ENCODE measurements around the gene CRYGD.
"Not testable (repeated sequence)": the region's sequence is repeated elsewhere in the genome, so short reads cannot be mapped to it uniquely, and the experiment has no call there.

The CRYGD gene

DNA sequence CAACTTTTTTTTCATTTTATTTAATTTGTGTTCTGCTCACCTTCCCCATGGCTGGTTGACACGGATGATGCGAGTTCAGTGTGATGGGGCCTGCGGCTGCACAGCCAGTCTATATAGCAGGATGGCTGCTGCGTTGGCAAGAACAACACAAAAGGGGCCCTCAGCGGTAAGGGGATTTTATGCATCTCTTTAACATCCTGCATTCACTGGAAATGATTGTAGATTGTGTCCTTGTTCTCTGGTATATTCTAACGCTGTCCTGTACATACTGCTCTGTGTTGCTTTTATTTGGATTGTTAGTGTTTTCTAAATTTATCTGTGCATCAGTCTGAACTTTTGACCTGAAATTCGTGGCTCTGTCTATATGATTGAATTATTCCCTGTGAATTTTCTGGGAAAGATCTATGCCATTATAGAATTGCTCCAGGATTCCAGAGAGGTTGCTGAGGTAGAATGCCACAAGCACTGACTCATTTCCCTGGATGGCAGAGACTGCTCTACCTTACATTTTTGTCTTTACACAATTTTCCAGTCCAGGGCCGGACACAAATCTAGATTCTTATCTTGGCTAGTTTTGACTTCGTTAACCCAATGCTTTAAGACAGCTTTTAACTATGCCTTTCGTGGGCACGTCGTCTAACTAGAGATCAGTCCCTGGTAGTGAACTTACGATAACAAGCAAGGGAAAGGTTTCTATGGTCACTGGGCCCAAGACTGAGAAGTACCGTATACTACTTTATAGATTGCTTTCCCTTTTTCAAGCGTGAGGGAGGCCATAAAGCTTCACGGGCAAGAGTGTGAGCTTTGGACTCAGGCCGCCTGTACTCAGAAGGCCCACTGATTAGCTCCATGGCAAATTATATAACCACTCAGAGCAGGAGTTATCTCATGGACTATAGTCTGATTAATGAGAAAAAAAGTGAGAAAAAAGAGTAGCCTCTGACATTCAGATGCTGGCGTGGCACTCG lies 5.7 kb upstream of the CRYGD start, which contains the start of gene CRYGC:
CRYGC (minus strand) TSS at position 85 of the 968 bp plus-strand sequence; CDS start at position 49, 36 bp downstream.
- TF ChIP-seq, protein P1, sequence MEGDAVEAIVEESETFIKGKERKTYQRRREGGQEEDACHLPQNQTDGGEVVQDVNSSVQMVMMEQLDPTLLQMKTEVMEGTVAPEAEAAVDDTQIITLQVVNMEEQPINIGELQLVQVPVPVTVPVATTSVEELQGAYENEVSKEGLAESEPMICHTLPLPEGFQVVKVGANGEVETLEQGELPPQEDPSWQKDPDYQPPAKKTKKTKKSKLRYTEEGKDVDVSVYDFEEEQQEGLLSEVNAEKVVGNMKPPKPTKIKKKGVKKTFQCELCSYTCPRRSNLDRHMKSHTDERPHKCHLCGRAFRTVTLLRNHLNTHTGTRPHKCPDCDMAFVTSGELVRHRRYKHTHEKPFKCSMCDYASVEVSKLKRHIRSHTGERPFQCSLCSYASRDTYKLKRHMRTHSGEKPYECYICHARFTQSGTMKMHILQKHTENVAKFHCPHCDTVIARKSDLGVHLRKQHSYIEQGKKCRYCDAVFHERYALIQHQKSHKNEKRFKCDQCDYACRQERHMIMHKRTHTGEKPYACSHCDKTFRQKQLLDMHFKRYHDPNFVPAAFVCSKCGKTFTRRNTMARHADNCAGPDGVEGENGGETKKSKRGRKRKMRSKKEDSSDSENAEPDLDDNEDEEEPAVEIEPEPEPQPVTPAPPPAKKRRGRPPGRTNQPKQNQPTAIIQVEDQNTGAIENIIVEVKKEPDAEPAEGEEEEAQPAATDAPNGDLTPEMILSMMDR (IDR thresholded peaks at IDR 0.05; ENCODE audit: low read depth, low read length) = no peak
- DNase-seq (ENCODE audit: extremely low read depth, low read depth) = no peak

DNA sequence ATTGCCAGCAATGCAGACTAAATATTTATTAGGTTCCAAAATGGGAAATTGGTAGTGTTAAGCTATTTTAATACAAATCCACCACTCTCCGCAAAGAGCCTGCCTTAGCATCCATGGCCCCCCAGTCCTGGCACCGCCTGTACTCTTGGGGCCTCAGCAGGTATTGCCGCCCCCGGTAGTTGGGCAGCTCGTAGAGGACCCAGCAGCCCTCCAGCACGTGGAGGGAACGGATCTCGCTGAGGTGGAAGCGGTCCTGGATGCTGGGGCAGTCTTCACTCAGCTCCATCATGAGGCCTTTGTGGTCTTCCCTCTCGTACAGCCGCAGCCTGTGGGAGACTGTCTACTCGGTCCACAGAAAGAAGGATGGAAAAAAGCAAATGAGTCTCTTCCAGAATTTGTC lies 3.8 kb upstream of the CRYGD start:
- TF ChIP-seq, protein P1 (IDR thresholded peaks at IDR 0.05; ENCODE audit: low read depth, low read length) = no peak
- no peak for DNase-seq (ENCODE audit: extremely low read depth, low read depth)

DNA sequence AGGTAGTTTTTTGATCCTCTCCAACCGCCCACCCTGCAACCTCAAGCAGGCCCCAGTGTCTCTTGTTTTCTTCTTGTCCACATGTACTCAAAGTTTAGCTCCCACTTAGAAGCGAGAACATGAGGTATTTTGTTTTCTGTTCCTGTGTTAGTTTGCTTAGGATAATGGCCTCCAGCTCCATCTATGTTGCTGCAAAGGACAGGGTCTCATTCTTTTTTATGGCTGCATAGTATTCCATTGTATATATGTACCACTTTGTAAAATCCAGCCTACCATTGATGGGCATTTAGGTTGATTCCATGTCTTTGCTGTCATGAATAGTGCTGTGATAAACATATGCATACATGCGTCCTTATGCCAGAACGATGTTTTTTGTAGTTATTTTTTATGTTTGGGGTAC lies 2.8 kb upstream of the CRYGD start:
- DNase-seq (ENCODE audit: extremely low read depth, low read depth) = no peak
- TF ChIP-seq, protein P1 (IDR thresholded peaks at IDR 0.05; ENCODE audit: low read depth, low read length) = no peak

DNA sequence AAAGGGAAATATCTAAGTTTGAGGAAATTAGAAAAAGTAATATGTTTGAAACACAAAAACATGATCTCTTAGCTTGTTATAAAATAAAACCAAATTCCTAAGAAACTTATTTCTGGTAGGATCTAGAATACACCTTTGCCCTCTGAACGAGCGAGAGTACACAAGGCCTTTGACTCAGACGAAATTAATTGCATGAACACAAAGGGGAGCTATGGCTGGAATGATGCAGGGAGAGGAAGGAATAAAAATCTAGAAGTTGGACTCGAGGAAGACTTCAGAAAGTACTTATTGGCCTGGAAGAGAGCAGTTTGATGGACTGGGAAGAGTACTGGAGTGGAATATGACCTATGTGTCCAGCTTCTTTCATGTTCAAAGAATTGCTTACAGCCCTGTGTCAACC lies 927 bp upstream of the CRYGD start:
- DNase-seq (ENCODE audit: extremely low read depth, low read depth) = no peak
- TF ChIP-seq, protein P1 (IDR thresholded peaks at IDR 0.05; ENCODE audit: low read depth, low read length) = no peak

DNA sequence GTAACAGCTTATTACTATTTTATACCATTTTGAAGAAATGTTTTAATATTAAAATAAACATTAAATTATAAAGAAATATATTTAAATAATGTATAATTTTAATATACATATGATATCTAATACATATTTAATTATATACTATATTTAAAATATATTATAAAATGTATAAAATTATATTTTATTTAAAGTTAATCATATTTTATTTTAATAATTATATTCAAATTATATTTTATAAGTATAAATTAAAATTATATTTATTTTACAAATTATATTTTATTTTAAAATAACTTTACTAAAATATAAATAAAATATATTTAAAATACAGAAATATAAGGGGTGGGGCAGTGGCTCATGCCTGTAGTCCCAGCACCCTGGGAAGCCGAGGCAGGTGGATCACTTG lies 2.1 kb downstream of the CRYGD start:
- no peak for DNase-seq (ENCODE audit: extremely low read depth, low read depth)
- TF ChIP-seq, protein P1 (IDR thresholded peaks at IDR 0.05; ENCODE audit: low read depth, low read length) = no peak

DNA sequence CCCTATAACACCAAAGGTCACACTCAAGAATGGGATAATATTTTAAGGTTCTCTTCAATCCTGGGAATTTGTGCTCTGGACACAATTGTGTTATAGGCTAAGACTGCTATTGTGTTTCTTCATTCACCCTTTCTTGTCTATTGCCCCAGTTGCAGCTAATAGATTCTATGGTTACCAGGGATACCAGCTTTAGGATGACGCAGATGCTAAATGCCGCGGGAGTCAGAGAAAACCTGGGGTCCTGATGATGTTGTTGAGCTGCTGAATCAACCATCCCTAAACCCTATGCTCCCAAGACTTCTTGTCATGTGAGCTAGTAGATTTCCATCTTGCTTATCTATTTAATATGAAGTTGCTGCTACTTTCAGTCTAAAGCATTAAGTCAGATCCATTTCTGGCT lies 5.4 kb downstream of the CRYGD start:
- TF ChIP-seq, protein P1 (IDR thresholded peaks at IDR 0.05; ENCODE audit: low read depth, low read length) = no peak
- no peak for DNase-seq (ENCODE audit: extremely low read depth, low read depth)

DNA sequence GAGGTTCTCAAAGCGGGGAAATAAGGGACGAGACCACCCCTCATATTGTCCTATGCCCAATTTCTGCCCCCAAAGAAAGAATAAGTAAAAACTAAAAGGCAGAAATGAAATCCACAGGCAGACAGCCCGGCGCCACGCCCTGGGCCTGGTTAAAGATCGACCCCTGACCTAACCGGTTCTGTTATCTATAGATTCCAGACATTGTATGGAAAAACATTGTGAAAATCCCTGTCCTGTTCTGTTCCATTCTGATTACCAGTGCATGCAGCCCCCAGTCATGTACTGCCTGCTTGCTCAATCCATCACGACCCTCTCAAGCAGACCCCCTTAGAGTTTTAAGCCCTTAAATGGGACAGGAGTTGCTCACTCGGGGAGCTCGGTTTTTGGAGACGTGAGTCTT lies 6.9 kb downstream of the CRYGD start:
- DNase-seq (ENCODE audit: extremely low read depth, low read depth) = not testable (repeated sequence)

All from AG09319 (cell line).